ENCODE measurements around the gene NES. TPM values are rescaled to one million over a fixed set of nuclear protein-coding genes. Genes with fewer than 3 reads are reported as not detected.

NES gene
- total RNA-seq, 1 donor from 2014 or later = 74.1 TPM

DNA sequence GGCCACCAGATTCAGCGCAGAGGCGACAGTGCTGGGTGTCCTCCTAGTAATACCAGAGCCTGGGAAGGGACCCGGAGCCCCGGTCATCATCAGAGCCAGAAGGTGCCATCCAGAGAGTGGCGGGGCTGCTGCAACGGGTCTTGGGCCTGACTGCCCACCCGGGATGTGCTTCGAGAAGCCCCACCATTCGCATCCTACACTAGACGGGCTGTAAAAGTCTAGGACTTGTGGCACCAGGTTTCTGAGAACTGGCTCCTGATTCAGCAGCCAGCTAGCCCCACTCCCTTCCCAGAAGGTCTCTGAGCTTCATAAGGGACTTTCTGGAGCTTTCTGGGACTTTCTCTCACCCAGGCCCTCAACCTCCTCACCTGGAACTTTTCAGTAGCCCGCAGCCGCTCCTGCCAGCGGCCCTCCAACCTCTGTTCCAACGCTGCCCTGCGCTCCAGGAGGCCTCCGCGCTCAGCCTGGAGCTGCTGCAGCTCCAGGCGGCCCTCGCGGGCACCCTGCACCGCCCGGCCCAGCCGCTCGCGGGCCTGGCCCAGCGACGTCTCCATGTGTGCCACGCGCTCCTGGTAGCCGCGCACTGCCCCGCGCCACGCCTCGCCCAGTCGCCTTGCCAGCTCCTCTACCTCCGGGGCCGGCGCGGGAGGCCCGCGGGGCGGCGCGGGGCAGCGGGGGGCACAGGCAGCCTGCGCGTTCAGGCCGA, 940 bp downstream of the NES start:
- peak overlapping the region; percentile 71 to 78 for H3K27ac ChIP-seq

DNA sequence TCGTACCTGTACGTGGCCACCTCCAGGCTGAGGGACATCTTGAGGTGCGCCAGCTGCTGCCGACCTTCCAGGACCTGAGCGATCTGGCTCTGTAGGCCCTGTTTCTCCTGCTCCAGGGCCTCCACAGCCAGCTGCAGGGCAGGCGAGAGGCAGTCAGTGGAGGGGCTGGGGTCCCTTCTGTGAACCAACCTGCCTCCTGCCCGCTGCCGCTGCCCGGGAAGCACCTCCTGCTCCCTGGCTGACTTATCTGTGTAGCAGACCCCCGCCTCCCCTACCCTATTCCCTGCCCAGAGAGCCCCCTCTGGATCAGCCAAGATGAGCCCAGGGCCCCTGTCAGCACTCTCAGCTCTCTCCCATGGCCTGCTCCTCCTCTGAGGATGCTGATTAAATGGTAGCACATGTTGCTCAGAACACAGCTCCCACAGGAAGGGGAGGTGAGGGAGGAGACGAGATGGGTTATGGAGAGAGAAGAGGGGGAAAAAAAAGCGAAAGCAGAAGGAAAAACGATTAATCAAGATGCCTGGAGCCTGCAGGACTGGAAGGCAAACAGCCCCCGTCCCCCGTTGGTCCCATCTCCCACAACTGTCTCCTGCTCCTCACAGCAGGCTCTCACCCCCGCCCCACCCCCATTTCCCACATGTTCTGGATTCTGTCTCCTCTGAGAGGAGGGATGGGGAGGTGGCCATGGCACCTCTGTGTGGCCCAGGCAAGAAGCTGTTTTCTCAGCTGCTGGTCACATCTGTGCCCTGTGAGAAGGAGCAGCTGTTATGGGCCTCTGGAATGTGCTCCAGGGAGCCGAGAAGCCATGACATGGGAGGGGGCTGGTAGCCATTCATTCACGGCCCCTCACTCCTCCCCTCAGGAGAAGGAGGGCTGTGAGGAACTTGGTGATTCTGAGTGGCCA, 1.7 kb downstream of the NES start:
- no peak for DNase-seq (ENCODE audit: low spot score in 2 of 2)
- H3K27ac ChIP-seq = peak overlapping the region; percentile 71 to 78
- H3K4me1 ChIP-seq = peaks cover 10 to 13% of the 10 kb centered on the region in 2 donors
- intact Hi-C loops (cut with DNase I) = no loop called here
- H3K27me3 ChIP-seq = no peaks in the 10 kb centered on the region
- H3K4me3 ChIP-seq = peak overlapping the region; percentile 51 to 70
- no peaks in the 10 kb centered on the region for H3K9me3 ChIP-seq
- H3K36me3 ChIP-seq = peaks cover 0 to 18% of the 10 kb centered on the region in 2 donors
- TF ChIP-seq, protein P1, sequence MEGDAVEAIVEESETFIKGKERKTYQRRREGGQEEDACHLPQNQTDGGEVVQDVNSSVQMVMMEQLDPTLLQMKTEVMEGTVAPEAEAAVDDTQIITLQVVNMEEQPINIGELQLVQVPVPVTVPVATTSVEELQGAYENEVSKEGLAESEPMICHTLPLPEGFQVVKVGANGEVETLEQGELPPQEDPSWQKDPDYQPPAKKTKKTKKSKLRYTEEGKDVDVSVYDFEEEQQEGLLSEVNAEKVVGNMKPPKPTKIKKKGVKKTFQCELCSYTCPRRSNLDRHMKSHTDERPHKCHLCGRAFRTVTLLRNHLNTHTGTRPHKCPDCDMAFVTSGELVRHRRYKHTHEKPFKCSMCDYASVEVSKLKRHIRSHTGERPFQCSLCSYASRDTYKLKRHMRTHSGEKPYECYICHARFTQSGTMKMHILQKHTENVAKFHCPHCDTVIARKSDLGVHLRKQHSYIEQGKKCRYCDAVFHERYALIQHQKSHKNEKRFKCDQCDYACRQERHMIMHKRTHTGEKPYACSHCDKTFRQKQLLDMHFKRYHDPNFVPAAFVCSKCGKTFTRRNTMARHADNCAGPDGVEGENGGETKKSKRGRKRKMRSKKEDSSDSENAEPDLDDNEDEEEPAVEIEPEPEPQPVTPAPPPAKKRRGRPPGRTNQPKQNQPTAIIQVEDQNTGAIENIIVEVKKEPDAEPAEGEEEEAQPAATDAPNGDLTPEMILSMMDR (IDR thresholded peaks at IDR 0.05) = no peak

More for the DNA sequence above, 940 bp downstream of the NES start:
- H3K9me3 ChIP-seq = no peaks in the 10 kb centered on the region
- no peaks in the 10 kb centered on the region for H3K27me3 ChIP-seq
- peaks cover 10 to 13% of the 10 kb centered on the region in 2 donors for H3K4me1 ChIP-seq
- intact Hi-C loops (cut with DNase I) = no loop called here
- TF ChIP-seq, protein P1 (IDR thresholded peaks at IDR 0.05) = no peak
- peaks cover 0 to 16% of the 10 kb centered on the region in 2 donors for H3K36me3 ChIP-seq
- H3K4me3 ChIP-seq = peak overlapping the region; percentile 51 to 70
- DNase-seq (ENCODE audit: low spot score in 2 of 2) = no peak

DNA sequence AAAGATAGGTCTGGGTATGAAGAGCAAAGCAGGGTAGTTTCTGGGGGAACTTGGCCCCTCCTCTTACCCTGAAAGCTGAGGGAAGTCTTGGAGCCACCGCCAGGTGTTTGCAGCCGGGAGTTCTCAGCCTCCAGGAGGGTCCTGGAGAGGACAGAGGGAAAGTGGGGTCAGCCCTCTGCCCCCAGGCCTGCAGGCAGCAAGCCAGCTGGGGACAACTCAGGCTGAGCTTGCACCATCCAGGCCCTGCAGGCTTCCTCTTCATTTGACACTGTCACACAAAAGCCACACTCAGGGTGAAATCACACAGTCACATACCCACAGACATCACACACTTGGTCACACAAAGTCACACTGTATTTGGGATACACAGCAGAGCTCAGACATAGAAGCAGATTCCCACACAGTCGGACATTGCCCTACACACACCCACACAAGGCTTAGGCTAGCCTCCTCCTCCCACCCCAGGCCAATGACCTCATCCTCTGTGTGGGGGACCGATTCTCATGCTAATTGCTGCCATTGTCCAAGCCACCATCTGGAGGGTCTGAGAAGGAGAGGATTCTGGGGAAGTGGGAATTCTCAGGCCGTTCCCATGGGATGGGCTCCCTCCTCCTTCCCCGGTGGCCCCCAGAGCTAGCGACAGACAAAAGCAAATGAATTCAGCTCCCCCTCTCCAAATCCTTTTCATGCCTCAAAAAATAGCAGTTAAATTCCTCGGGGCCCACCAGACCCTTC, 3.7 kb downstream of the NES start:
- no peak for DNase-seq (ENCODE audit: low spot score in 2 of 2)
- no peak overlapping the region for H3K4me3 ChIP-seq
- peaks cover 0 to 18% of the 10 kb centered on the region in 2 donors for H3K36me3 ChIP-seq
- TF ChIP-seq, protein P1 (IDR thresholded peaks at IDR 0.05) = no peak
- intact Hi-C loops (cut with DNase I) = no loop called here
- H3K9me3 ChIP-seq = no peaks in the 10 kb centered on the region
- H3K4me1 ChIP-seq = peaks cover 10 to 17% of the 10 kb centered on the region in 2 donors
- H3K27me3 ChIP-seq = no peaks in the 10 kb centered on the region
- no peak overlapping the region for H3K27ac ChIP-seq

DNA sequence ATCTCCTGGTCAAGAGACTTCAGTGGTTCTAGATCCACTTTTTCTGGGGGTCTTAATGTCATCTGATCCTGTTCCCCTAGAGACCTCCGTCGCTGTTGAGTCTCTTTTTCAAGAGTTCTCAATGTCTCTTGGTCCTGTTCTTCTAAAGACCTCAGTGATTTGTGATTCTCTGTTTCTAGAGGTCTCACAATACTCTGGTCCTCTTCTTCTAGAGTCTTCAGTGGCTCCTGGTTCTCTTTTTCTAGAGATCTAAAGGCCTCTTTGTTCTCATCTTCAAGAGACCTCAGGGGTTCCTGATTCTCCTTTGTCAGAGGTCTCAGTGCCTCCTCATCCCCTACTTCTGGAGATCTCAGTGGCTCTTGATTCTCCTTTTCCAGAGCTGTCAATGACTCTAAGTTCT, 5.4 kb downstream of the NES start:
- H3K4me1 ChIP-seq = peaks cover 3 to 19% of the 10 kb centered on the region in 2 donors
- intact Hi-C loops (cut with DNase I) = no loop called here
- H3K9me3 ChIP-seq = no peaks in the 10 kb centered on the region
- peaks cover 0 to 18% of the 10 kb centered on the region in 2 donors for H3K36me3 ChIP-seq
- no peak overlapping the region for H3K27ac ChIP-seq
- no peak for DNase-seq (ENCODE audit: low spot score in 2 of 2)
- TF ChIP-seq, protein P1 (IDR thresholded peaks at IDR 0.05) = no peak
- H3K27me3 ChIP-seq = no peaks in the 10 kb centered on the region
- H3K4me3 ChIP-seq = no peak overlapping the region

DNA sequence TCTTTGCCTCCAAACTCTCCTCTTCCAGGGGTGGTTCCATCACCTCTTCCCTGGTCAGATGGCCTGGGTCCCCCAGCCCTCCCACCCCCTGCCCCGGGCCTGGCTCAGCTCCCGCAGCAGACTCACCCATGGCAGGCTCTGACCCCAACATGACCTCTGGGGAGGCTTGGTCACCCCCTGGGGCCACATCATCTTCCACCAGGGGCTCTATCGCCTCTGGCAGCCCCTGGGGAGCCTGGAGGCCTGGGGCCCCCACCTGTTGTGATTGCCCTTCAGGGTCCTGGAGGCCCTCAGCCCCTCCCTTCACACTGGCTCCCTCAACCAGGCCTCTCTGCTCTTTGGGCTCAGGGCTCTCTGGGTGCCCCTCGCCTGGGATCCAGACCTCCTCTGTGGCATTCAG, 6.4 kb downstream of the NES start:
- Histone ChIP-seq H3K4me1 (peaks cover 0 to 17% of the 10 kb centered on the region in 2 donors), H3K9me3 (no peaks in the 10 kb centered on the region)
- TF ChIP-seq, protein P1 (IDR thresholded peaks at IDR 0.05) = no peak

More for the DNA sequence above, 6.4 kb downstream of the NES start:
- H3K27me3 ChIP-seq = no peaks in the 10 kb centered on the region
- intact Hi-C loops (cut with DNase I) = no loop called here
- peaks cover 0 to 18% of the 10 kb centered on the region in 2 donors for H3K36me3 ChIP-seq
- H3K4me3 ChIP-seq = no peak overlapping the region
- peak overlapping the region; percentile 2 to 26 for H3K27ac ChIP-seq
- DNase-seq (ENCODE audit: low spot score in 2 of 2) = no peak
